ENCODE measurements around the gene GRIN2B.

DNA sequence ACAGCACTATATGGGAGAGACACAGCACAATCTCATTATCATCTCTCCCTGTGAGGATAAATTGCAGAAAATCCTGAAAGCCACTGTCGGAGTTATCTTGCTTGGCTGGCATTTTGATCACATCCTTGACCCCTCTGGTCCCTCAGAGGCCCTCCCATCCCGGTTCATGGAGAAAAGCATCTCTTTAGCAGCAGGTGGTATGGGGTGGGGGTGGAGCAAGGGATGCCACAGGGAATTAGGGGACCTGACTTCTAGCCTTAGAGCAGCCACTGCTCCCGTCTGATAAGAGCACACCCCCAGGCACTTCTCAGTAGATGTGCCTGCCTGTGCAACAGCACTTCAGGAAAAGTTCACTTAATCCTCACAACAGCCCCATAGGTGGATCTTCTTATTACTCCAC is 38.6 kb downstream of the GRIN2B start:
- TF ChIP-seq NFATC4 (CRISPR knock-in tag; IDR thresholded peaks at IDR 0.05) = no peak
- TF ChIP-seq, protein P1, sequence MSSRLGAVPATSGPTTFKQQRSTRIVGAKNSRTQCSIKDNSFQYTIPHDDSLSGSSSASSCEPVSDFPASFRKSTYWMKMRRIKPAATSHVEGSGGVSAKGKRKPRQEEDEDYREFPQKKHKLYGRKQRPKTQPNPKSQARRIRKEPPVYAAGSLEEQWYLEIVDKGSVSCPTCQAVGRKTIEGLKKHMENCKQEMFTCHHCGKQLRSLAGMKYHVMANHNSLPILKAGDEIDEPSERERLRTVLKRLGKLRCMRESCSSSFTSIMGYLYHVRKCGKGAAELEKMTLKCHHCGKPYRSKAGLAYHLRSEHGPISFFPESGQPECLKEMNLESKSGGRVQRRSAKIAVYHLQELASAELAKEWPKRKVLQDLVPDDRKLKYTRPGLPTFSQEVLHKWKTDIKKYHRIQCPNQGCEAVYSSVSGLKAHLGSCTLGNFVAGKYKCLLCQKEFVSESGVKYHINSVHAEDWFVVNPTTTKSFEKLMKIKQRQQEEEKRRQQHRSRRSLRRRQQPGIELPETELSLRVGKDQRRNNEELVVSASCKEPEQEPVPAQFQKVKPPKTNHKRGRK (CRISPR knock-in tag; IDR thresholded peaks at IDR 0.05; ENCODE audit: borderline replicate concordance) = no peak

All from WTC11 (cell line).